GM21526 (cell line): ENCODE results near the gene KRTAP1-5.
"Not testable (repeated sequence)": the region's sequence is repeated elsewhere in the genome, so short reads cannot be mapped to it uniquely, and the experiment has no call there.

Source experiments
- ATAC-seq: cut with Tn5 transposase; IDR thresholded peaks from one replicate; pipeline ENCODE4 v1.9.1; 2021; ENCODE audit warnings: moderate library complexity; ENCODE audit not compliant: unreplicated experiment, low FRiP score

Gene KRTAP1-5

GRCh38 chr17:41009301-41009760 lies 17.7 kb downstream of the KRTAP1-5 start:
- ATAC-seq = no peak

- no peak for ATAC-seq
Measured at GRCh38 chr17:41008811-41009210, 18.2 kb downstream of the KRTAP1-5 start, which contains the start of gene KRTAP3-1. TSS of gene KRTAP3-1 (minus strand) at chr17:41009128. CDS start at chr17:41009074, 54 bp downstream.

GRCh38 chr17:41004397-41004796 lies 22.6 kb downstream of the KRTAP1-5 start:
- no peak for ATAC-seq

GRCh38 chr17:41003926-41004325 lies 23.1 kb downstream of the KRTAP1-5 start:
- no peak for ATAC-seq

- ATAC-seq = no peak
Measured at GRCh38 chr17:41002814-41003213, 24.2 kb downstream of the KRTAP1-5 start.

- no peak for ATAC-seq
Measured at GRCh38 chr17:41001795-41002194, 25.2 kb downstream of the KRTAP1-5 start.

- not testable (repeated sequence) for ATAC-seq
Measured at GRCh38 chr17:40999563-40999962, 27.4 kb downstream of the KRTAP1-5 start, which contains the start of gene KRTAP3-2. TSS of gene KRTAP3-2 (minus strand) at chr17:40999906. CDS start at chr17:40999853, 53 bp downstream.

GRCh38 chr17:40997361-40997760 lies 29.6 kb downstream of the KRTAP1-5 start:
- no peak for ATAC-seq

GRCh38 chr17:40996829-40997228 lies 30.2 kb downstream of the KRTAP1-5 start:
- no peak for ATAC-seq

- ATAC-seq = no peak
Measured at GRCh38 chr17:40995116-40995515, 31.9 kb downstream of the KRTAP1-5 start.

GRCh38 chr17:40993839-40994238 lies 33.2 kb downstream of the KRTAP1-5 start, which contains the start of gene KRTAP3-3:
TSS of gene KRTAP3-3 (minus strand) at chr17:40994164. CDS start at chr17:40994097, 67 bp downstream.
- ATAC-seq = no peak

GRCh38 chr17:40993084-40993483 lies 33.9 kb downstream of the KRTAP1-5 start:
- no peak for ATAC-seq

- no peak for ATAC-seq
Measured at GRCh38 chr17:40992666-40993065, 34.3 kb downstream of the KRTAP1-5 start.

GRCh38 chr17:40986920-40987319 lies 40.1 kb downstream of the KRTAP1-5 start:
- ATAC-seq = no peak

- no peak for ATAC-seq
Measured at GRCh38 chr17:40984226-40984625, 42.8 kb downstream of the KRTAP1-5 start, which contains the start of gene KRT40. TSS of gene KRT40 (minus strand) at chr17:40984326. CDS start at chr17:40984273, 53 bp downstream.

- no peak for ATAC-seq
Measured at GRCh38 chr17:40981115-40981514, 45.9 kb downstream of the KRTAP1-5 start.

GRCh38 chr17:40980596-40980995 lies 46.4 kb downstream of the KRTAP1-5 start:
- no peak for ATAC-seq

GRCh38 chr17:40980117-40980516 lies 46.9 kb downstream of the KRTAP1-5 start:
- ATAC-seq = no peak

GRCh38 chr17:40978575-40979151 lies 48.3 kb downstream of the KRTAP1-5 start:
- no peak for ATAC-seq
